ENCODE results near the gene SLCO2A1.
A peak's percentile ranks its signal among the peaks of the same experiment; 100 is the strongest.

SLCO2A1 gene

GRCh38 chr3:134034005-134034785 lies 4.5 kb upstream of the SLCO2A1 start:
- no peak for DNase-seq (ENCODE audit: low read depth, low spot score)
- H3K9me3 ChIP-seq (ENCODE audit: insufficient read depth, low read length): no peaks in the 10 kb centered on the region
- no peak for TF ChIP-seq YY1 (IDR thresholded peaks at IDR 0.05; ENCODE audit: insufficient read depth, insufficient read length)
- no peak for TF ChIP-seq SUZ12 (IDR thresholded peaks at IDR 0.05; ENCODE audit: extremely low read depth, insufficient read depth, insufficient read length)
- TF ChIP-seq ZNF274 (IDR thresholded peaks at IDR 0.05; ENCODE audit: low read depth, low read length): no peak
- peaks cover 21% of the 10 kb centered on the region for H3K27me3 ChIP-seq (ENCODE audit: insufficient read depth, insufficient read length)
- H3K4me3 ChIP-seq (ENCODE audit: insufficient read length, low read depth): no peak overlapping the region
- no peaks in the 10 kb centered on the region for H3K36me3 ChIP-seq (ENCODE audit: insufficient read depth, insufficient read length, low read length)
- no peak overlapping the region for H3K9ac ChIP-seq (ENCODE audit: insufficient read length, low read depth)
- H3K4me1 ChIP-seq (ENCODE audit: insufficient read depth, insufficient read length): peaks cover 18% of the 10 kb centered on the region

DNA sequence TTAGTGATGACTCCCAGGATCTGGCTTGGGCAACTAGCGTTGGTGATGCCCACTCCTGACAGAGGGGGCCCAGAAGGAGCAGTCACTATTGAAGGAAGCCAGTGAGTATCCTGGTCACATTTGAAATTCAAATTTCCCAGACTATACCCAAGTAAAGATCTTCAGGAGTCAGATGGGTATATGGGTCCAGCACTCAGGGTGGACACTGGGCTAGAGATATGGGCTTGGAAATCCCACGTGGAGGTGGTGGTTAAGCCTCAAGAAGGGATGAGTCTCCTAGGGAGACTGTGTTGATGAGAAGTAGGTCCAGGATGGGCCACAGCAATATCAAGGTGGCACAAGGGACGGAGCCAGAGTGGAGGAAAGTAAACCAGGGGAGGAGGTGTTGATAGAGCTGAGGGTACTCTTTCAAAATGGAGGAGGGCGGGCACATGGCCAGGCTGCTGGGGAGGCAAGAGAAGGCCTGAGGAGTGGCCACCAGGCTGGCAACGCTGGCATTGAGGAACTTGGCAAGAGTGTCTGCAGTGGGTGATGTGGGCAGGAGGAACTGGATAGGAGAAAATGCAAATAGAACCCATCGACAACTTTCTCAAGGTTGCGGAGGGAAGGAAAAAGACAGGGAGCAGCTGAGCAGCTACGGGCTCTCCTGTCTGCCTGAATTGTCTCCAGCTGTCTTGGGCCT lies 3.7 kb upstream of the SLCO2A1 start:
- H3K4me3 ChIP-seq (ENCODE audit: insufficient read length, low read depth): no peak overlapping the region
- peaks cover 15% of the 10 kb centered on the region for H3K4me1 ChIP-seq (ENCODE audit: insufficient read depth, insufficient read length)
- no peaks in the 10 kb centered on the region for H3K9me3 ChIP-seq (ENCODE audit: insufficient read depth, low read length)
- no peaks in the 10 kb centered on the region for H3K36me3 ChIP-seq (ENCODE audit: insufficient read depth, insufficient read length, low read length)
- TF ChIP-seq SUZ12 (IDR thresholded peaks at IDR 0.05; ENCODE audit: extremely low read depth, insufficient read depth, insufficient read length): no peak
- H3K9ac ChIP-seq (ENCODE audit: insufficient read length, low read depth): no peak overlapping the region
- no peak for DNase-seq (ENCODE audit: low read depth, low spot score)
- H3K27me3 ChIP-seq (ENCODE audit: insufficient read depth, insufficient read length): peaks cover 28% of the 10 kb centered on the region

DNA sequence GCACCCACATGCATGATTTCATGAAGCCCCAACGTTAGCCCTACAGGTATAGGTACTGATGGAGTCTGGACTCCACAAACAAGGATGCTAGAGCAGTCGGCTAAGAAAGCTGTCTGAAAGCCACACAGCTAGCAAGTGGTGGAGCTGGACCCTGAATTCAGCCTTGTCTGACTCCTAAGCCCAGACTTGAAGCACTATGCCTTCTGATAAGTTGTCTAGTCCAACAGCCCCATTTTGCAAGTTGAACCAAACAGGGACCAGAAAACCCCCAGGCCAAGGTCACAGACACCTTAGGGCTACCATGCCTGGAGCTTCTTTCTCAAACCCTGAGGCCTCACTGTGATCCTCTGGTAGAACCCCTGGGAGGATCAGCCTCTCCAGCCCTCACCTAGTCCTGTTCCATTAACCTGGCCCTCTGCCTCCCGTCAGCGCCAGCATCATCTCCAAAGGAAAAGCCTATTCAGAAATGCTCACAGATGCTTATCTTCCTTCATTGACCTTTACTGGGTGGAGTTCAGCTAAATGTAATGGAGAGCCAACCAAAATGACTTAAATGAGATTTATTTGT lies 1.7 kb upstream of the SLCO2A1 start:
- Histone ChIP-seq H3K9me3 (ENCODE audit: insufficient read depth, low read length) (no peaks in the 10 kb centered on the region), H3K36me3 (ENCODE audit: insufficient read depth, insufficient read length, low read length) (no peaks in the 10 kb centered on the region), H3K4me3 (ENCODE audit: insufficient read length, low read depth) (no peak overlapping the region), H3K27me3 (ENCODE audit: insufficient read depth, insufficient read length) (peaks cover 48% of the 10 kb centered on the region), H3K9ac (ENCODE audit: insufficient read length, low read depth) (no peak overlapping the region), H3K4me1 (ENCODE audit: insufficient read depth, insufficient read length) (peaks cover 15% of the 10 kb centered on the region)
- no peak for DNase-seq (ENCODE audit: low read depth, low spot score)
- TF ChIP-seq ZNF274 (IDR thresholded peaks at IDR 0.05; ENCODE audit: low read depth, low read length): no peak
- no peak for TF ChIP-seq SUZ12 (IDR thresholded peaks at IDR 0.05; ENCODE audit: extremely low read depth, insufficient read depth, insufficient read length)
- TF ChIP-seq YY1 (IDR thresholded peaks at IDR 0.05; ENCODE audit: insufficient read depth, insufficient read length): no peak

DNA sequence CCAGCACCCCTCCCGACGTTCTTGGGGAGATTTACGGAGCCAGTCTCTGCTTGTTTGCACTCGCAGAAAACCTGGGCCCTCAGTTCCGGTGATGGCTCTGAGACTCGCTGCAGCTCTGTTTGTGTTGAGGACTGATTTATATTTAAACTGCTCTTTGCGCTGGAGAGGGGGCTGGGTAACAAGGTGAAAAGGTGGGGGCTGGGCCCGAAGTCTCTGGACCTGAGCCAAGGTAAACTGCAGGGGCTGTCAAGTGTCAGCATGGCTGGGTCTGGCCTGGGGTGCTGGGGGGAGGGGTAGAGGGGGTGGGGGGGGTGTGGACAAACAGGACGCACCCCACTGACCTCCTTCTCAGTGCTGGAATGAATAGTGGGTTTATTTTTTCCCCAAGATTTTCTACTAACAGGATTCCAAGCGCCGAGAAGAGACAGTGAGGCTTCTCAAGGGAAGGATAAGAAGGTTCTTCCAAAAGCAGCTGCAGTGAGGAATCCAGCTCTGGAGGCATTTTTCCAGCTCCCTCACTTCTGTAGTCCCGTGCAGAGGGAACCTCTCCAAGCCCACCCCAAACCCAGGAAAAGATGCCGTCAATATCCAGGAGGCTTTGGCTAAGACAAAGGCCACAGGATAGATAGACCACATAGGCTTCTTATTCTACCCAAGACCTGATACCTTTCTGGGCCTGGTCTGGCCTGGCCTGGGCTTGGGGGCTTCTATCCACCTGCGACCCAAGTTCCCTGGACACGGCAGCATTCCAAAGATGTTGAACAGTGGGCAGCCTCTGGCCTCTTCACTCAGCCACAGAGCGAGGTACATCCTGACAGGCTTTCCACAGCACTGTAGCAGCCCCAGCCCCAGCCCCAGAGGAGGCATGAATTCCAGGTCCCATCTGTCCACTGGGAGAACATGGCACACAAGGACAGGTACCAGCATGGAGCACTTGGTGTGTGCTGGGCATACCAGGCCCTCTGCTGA lies 938 bp upstream of the SLCO2A1 start:
- H3K4me1 ChIP-seq (ENCODE audit: insufficient read depth, insufficient read length): peaks cover 10% of the 10 kb centered on the region
- DNase-seq (ENCODE audit: low read depth, low spot score): no peak
- TF ChIP-seq ZNF274 (IDR thresholded peaks at IDR 0.05; ENCODE audit: low read depth, low read length): no peak
- H3K27me3 ChIP-seq (ENCODE audit: insufficient read depth, insufficient read length): peaks cover 52% of the 10 kb centered on the region
- peak overlapping the region; percentile 36 for H3K4me3 ChIP-seq (ENCODE audit: insufficient read length, low read depth)
- no peaks in the 10 kb centered on the region for H3K36me3 ChIP-seq (ENCODE audit: insufficient read depth, insufficient read length, low read length)
- no peaks in the 10 kb centered on the region for H3K9me3 ChIP-seq (ENCODE audit: insufficient read depth, low read length)
- H3K9ac ChIP-seq (ENCODE audit: insufficient read length, low read depth): peak overlapping the region; percentile 50

DNA sequence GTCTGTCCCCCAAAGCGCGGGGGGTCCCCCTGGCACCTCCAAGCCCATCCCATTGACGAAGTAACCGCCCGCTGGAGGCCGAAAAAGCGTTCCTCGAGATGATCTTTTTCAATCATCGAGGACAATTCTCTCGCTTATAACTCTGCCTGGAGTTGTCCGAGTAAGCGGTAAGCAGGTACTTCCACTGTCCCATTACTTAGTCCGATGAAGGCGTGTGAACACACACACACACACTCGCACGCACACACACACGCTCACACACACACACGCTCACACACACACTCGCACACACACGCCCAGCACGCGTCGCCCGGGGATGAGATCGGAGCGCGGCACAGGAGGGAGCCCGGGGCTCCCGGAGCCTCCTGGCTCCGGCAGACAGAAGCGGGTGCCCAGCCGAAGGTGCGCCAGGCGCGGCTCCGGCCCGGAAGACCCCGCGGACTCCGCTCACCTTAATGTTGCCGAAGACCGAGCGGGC lies 430 bp downstream of the SLCO2A1 start:
- no peaks in the 10 kb centered on the region for H3K36me3 ChIP-seq (ENCODE audit: insufficient read depth, insufficient read length, low read length)
- H3K4me3 ChIP-seq (ENCODE audit: insufficient read length, low read depth): peak overlapping the region; percentile 49
- H3K27me3 ChIP-seq (ENCODE audit: insufficient read depth, insufficient read length): peaks cover 52% of the 10 kb centered on the region
- no peak for DNase-seq (ENCODE audit: low read depth, low spot score)
- TF ChIP-seq ZNF274 (IDR thresholded peaks at IDR 0.05; ENCODE audit: low read depth, low read length): no peak
- TF ChIP-seq YY1 (IDR thresholded peaks at IDR 0.05; ENCODE audit: insufficient read depth, insufficient read length): no peak
- peak; percentile 80 for TF ChIP-seq SUZ12 (IDR thresholded peaks at IDR 0.05; ENCODE audit: extremely low read depth, insufficient read depth, insufficient read length)
- peak overlapping the region; percentile 81 for H3K9ac ChIP-seq (ENCODE audit: insufficient read length, low read depth)
- H3K4me1 ChIP-seq (ENCODE audit: insufficient read depth, insufficient read length): peaks cover 10% of the 10 kb centered on the region
- no peaks in the 10 kb centered on the region for H3K9me3 ChIP-seq (ENCODE audit: insufficient read depth, low read length)

GRCh38 chr3:134028486-134029255 lies 1.1 kb downstream of the SLCO2A1 start:
- DNase-seq (ENCODE audit: low read depth, low spot score): no peak
- H3K9me3 ChIP-seq (ENCODE audit: insufficient read depth, low read length): no peaks in the 10 kb centered on the region
- peak overlapping the region; percentile 49 for H3K4me3 ChIP-seq (ENCODE audit: insufficient read length, low read depth)
- H3K9ac ChIP-seq (ENCODE audit: insufficient read length, low read depth): peak overlapping the region; percentile 81
- H3K36me3 ChIP-seq (ENCODE audit: insufficient read depth, insufficient read length, low read length): no peaks in the 10 kb centered on the region
- peaks cover 10% of the 10 kb centered on the region for H3K4me1 ChIP-seq (ENCODE audit: insufficient read depth, insufficient read length)
- no peak for TF ChIP-seq ZNF274 (IDR thresholded peaks at IDR 0.05; ENCODE audit: low read depth, low read length)
- no peak for TF ChIP-seq YY1 (IDR thresholded peaks at IDR 0.05; ENCODE audit: insufficient read depth, insufficient read length)
- TF ChIP-seq SUZ12 (IDR thresholded peaks at IDR 0.05; ENCODE audit: extremely low read depth, insufficient read depth, insufficient read length): no peak
- H3K27me3 ChIP-seq (ENCODE audit: insufficient read depth, insufficient read length): peaks cover 52% of the 10 kb centered on the region

Data from NT2/D1 (cell line).